Head of caudate nucleus (tissue), 42 donors: Measurements from ENCODE around the gene RALA.
"Not testable (repeated sequence)": the region's sequence is repeated elsewhere in the genome, so short reads cannot be mapped to it uniquely, and the experiment has no call there.

Experiments
- DNase-seq, 42 donors: peaks; one replicate each; pipeline versions ENCODE4 v3.0.0 to v3.0.0-alpha.2; 2020 to 2021; ENCODE audit warnings: mixed read lengths in 7 of 42
- intact Hi-C: fragments of 100-400 bp; cut with DNase I; formaldehyde crosslinking; loops from one replicate; pipeline ENCODE4 v1.15.0; 2022

Gene RALA

GRCh38 chr7:39634478-39634805, 11.1 kb downstream of the RALA start:
- intact Hi-C loops: no loop called here
- no peak for DNase-seq

GRCh38 chr7:39637400-39637799, 14.0 kb downstream of the RALA start:
- DNase-seq: no peak
- intact Hi-C loops: no loop called here

- no peak for DNase-seq
- intact Hi-C loops: no loop called here
Observed at GRCh38 chr7:39637963-39638485, 14.7 kb downstream of the RALA start.

GRCh38 chr7:39642896-39643295, 19.5 kb downstream of the RALA start:
- intact Hi-C loops: no loop called here
- no peak for DNase-seq

GRCh38 chr7:39644170-39644569, 20.8 kb downstream of the RALA start:
- intact Hi-C loops: no loop called here
- no peak for DNase-seq

GRCh38 chr7:39645482-39646407, 22.4 kb downstream of the RALA start:
- intact Hi-C loops: no loop called here
- DNase-seq: no peak

GRCh38 chr7:39647816-39648215, 24.4 kb downstream of the RALA start:
- intact Hi-C loops: no loop called here

GRCh38 chr7:39650676-39651075, 27.3 kb downstream of the RALA start:
- intact Hi-C loops: no loop called here
- DNase-seq: peak in 6 of 42 donors; percentile 1 to 60 (median 17)

More at GRCh38 chr7:39647816-39648215, 24.4 kb downstream of the RALA start:
- DNase-seq: no peak

GRCh38 chr7:39651265-39651664, 27.9 kb downstream of the RALA start:
- DNase-seq: no peak
- intact Hi-C loops: no loop called here

- DNase-seq: no peak
Observed at GRCh38 chr7:39656415-39656814, 33.0 kb downstream of the RALA start.

GRCh38 chr7:39659356-39660013, 36.1 kb downstream of the RALA start:
- intact Hi-C loops: no loop called here
- no peak for DNase-seq

More at GRCh38 chr7:39656415-39656814, 33.0 kb downstream of the RALA start:
- intact Hi-C loops: no loop called here

GRCh38 chr7:39661960-39662359, 38.6 kb downstream of the RALA start:
- intact Hi-C loops: no loop called here

GRCh38 chr7:39663263-39663662, 39.9 kb downstream of the RALA start:
- DNase-seq: no peak
- intact Hi-C loops: no loop called here

More at GRCh38 chr7:39661960-39662359, 38.6 kb downstream of the RALA start:
- DNase-seq: no peak

GRCh38 chr7:39664057-39664456, 40.7 kb downstream of the RALA start:
- no peak for DNase-seq
- intact Hi-C loops: no loop called here

GRCh38 chr7:39664585-39664984, 41.2 kb downstream of the RALA start:
- no peak for DNase-seq
- intact Hi-C loops: no loop called here

- intact Hi-C loops: no loop called here
Observed at GRCh38 chr7:39666562-39666961, 43.2 kb downstream of the RALA start.

GRCh38 chr7:39667341-39667923, 44.1 kb downstream of the RALA start:
- DNase-seq: peak in 3 of 42 donors; percentile 7 to 47 (median 11)
- intact Hi-C loops: no loop called here

More at GRCh38 chr7:39666562-39666961, 43.2 kb downstream of the RALA start:
- DNase-seq: no peak

- DNase-seq, intact Hi-C loops: not testable (repeated sequence)
Observed at GRCh38 chr7:39668280-39668679, 44.9 kb downstream of the RALA start.

- no peak for DNase-seq
- intact Hi-C loops: no loop called here
Observed at GRCh38 chr7:39670052-39670451, 46.7 kb downstream of the RALA start.

- DNase-seq: no peak
- intact Hi-C loops: no loop called here
Observed at GRCh38 chr7:39670934-39671333, 47.6 kb downstream of the RALA start.
